HG02610 (cell line): ENCODE data around the gene ETV7.
"Not testable (repeated sequence)": the region's sequence is repeated elsewhere in the genome, so short reads cannot be mapped to it uniquely, and the experiment has no call there.

ENCODE experiments used
- ATAC-seq: cut with Tn5 transposase; IDR thresholded peaks from one replicate; pipeline ENCODE4 v1.9.1; 2021; ENCODE audit warnings: mild to moderate bottlenecking, moderate library complexity; ENCODE audit not compliant: unreplicated experiment

Gene ETV7

DNA sequence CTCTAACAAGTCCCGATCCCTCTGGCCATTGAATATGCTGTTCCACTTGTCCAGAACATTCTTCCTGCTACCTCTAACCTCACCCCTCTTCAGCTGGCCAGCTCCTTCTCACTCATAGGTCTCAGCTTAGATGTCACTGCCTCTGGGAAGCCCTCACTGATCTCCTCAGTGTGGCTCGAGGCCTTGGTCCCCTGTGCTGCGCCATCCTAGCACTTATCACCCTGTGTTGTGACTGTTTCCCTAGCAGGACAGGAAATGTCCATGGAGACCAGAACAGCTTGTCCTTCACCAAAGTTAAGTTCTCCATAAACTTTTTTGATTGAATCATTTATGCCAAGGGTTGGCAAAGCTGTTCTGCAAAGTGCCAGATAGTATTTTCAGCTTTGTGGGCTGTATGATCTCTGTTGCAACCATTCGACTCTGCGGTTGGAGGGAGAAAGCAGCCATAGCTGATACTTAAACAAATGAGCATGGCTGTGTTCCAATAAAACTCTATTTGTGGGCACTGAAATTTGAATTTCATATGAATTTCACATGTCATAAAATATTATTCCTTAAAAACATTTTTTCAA is 44.3 kb downstream of the ETV7 start:
- ATAC-seq, result no peak

DNA sequence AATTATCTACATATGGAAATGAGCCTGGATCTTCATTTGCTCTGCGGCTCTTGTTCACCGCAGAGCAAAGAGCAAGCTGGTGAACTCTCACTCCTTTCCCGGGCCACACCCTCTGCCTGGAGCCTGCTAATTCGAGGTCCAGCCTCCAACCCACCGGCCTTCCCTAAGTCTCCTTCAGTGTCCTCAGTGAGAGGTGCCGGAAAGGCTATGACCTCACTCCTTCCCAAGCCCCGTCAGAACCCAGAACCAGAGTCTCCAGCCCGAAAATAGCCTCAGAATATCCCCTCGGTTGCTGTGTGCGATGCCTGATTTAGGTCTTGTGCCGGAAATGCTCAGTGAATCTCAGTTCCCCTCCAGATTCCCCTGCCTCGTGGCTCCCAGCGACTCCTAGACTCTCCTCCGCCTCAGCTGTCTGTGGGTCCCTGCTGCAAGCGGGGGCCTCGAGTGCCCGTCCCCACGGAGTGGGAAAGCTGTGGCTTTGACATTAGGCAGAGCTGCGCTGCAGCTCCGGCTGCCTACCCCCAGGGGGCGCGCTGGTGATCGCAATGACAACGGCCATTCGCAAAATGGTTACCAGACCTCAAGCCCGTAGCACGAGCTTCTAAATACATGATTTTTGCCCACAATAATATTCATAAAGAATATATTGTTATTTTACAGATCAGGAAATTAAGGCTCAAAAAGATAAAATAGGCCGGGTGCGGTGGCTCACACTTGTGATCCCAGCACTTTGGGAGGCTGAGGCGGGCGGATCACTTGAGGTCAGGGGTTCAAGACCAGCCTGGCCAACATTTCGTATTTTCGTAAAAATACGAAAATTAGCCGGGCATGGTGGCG is 46.6 kb downstream of the ETV7 start:
- ATAC-seq, result peak; percentile 42

DNA sequence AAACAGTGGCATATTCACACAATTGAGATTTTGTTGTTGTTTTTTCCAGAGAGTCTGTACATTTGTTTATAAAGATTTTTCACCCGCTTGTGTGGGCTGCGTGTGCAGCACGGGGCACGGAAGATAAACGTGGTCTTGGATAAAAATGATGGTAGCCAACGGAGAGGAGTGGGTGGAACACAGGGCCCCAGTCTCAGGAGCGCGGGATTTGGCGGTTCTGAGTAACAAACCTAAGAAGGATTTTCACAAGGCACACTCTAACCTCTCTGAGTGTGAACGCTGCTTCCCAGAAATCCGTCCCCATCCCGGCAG is 47.2 kb downstream of the ETV7 start:
- no peak for ATAC-seq

DNA sequence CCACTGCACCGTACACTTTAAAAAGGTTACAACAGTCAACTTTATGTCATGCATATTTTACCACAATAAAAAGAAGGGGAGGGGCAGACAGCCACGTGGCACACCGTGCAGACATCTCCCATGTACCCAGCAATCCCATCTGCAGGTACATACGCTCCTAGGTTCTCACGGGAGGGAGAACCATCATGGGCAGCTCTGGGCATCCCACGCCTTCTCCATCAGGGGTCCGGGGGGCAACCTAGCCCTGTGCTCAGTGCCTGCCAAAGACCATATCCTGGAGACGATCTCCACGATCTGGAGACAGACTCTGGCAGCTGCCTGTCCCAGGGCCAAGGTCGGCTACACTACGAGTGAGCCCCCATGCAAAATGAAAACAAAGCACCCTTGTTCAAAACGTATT is 48.3 kb downstream of the ETV7 start:
- no peak for ATAC-seq

DNA sequence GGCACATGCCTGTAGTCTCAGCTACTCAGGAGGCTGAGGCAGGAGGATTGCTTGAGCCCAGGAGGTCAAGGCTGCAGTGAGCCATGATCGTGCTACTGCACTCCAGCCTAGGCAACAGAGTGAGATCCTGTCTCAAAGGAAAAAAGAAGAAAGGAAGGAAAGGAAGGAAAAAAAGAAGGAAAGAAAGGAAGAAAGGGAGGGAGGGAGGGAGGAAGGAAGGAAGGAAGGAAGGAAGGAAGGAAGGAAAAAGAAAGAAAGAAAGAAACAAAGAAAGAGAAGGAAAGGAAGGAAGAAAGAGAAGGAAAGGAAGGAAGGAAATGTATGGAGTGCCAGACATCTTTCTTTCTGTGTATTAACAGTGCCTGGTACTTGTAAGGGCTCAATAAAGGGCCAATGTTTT is 49.2 kb downstream of the ETV7 start:
- not testable (repeated sequence) for ATAC-seq

DNA sequence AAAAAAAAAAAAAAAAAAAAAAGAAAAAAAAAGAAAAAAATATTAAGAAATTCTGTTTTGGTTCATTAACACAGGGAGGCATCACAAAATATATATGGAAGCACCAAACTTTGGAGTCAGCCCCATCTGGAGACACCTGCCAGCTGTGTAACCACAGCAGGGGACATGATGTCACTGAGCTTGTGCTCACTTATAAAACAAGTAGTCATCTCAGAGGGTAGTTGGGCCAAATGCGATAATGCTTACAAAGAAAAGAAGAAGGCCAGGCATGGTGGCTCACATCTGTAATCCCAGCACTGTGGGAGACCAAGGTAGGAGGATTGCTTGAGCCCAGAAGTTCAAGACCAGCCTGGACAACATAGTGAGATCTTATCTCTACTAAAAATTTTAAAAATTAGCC is 49.7 kb downstream of the ETV7 start:
- no peak for ATAC-seq

DNA sequence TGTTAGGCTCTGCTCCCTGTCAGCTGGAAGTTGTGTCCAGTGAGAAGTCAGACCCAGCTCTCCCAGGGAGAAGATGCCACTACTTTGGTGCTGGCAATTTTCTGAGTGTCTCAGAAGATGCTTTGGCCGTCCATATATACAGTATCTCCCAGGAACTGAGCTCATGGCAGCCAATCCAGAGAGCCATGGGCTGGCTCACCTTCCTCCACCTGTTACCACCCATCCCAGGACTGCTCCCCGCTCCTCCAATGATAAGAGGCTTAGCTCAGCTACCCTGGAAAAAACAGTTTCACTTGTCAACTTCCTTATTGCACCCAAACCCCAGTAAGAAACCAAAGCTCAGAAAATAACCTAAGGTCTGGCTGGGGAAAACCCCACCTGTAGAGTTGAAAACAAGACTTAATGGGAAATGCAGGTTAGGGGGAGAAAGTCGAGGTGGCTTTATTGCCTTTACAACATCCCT is 50.7 kb downstream of the ETV7 start, which contains the start of gene BNIP5:
TSS of gene BNIP5 (minus strand) at position 110 of the 463 bp plus-strand sequence. CDS start 6,198 bp downstream, outside the sequence.
- no peak for ATAC-seq

DNA sequence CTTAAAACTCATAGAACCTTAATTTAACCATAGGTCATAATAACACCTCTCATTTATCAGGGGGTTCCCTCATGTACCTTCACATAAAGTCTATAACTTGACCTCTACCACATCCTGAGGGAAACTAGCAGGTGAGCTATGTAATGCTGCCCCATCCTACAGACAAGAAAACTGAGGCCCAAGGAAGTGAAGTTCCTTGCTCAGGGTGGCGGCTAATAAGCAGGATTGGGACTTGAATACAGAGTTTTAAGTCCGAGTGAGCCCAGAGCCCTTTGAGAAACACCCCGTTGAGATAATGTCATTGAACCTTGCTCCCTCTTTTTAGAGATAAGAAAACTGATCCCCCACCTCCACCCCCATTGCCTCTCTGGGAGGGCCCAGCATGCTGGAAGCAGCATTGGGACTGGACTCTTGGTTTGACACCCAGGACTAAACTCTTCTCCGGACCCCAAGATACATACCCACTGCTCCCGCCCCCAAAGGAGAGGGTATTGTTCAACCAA is 51.2 kb downstream of the ETV7 start:
- no peak for ATAC-seq

DNA sequence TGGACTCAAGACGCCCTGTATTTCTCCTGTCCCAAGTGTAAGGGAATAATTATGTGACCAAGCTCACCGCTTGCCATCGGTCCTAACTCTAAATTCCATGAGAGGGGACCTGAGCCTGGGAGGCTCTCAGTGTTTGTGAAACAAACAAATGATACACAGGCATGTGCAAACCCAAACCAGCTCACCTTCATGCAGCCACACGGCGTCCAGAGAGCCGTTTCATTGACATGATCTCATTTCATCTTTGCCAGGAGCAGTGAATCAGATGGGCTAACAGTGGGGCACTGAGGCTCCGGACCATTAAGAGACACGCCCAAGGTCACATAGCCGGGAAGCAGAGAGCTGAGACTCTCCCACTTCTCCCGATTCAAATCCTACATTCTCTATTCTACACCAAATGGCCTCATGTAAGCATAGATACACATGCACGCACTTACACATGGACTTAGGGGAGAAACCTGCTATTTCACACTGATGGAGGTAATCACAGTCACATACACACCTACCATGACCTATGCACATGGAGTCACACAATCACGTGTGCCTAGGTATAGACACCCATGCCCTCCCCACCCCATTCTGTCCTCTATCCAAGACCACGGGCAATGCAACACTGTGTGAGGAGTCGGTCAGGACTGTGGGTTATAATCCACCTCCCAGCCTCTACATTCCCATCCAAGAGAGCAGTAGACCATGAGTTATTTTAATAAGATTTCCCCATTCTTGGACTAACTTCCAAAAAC is 51.8 kb downstream of the ETV7 start:
- ATAC-seq, result no peak

DNA sequence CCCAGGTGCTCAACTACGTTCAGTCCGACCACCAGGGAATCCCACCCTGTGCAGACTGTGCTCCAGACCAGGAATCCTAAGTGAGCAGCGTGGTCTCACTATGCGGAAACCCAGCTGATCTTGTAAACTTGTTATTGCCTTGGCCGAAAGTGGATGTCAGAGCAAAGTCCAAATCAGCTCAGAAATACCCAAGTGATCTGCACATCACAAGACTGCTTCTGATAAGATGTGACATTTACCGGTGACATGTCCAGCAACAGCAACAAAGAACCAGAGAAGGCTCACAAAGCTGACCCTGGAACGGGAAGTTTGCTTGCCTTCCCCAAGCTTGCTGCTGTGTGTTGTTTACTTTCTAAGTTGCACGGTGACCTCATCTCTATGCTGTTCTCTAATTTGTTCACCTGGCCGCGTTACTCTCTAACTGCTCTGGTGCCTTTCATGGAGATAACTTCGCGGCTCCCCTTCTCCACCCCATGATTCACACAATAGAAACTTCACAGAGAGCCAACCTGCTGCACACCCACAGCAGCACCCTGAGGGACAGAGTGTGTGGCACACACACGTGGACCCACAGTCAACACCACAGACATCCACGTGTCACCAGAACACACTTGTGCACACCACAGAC is 52.5 kb downstream of the ETV7 start:
- ATAC-seq, result no peak

DNA sequence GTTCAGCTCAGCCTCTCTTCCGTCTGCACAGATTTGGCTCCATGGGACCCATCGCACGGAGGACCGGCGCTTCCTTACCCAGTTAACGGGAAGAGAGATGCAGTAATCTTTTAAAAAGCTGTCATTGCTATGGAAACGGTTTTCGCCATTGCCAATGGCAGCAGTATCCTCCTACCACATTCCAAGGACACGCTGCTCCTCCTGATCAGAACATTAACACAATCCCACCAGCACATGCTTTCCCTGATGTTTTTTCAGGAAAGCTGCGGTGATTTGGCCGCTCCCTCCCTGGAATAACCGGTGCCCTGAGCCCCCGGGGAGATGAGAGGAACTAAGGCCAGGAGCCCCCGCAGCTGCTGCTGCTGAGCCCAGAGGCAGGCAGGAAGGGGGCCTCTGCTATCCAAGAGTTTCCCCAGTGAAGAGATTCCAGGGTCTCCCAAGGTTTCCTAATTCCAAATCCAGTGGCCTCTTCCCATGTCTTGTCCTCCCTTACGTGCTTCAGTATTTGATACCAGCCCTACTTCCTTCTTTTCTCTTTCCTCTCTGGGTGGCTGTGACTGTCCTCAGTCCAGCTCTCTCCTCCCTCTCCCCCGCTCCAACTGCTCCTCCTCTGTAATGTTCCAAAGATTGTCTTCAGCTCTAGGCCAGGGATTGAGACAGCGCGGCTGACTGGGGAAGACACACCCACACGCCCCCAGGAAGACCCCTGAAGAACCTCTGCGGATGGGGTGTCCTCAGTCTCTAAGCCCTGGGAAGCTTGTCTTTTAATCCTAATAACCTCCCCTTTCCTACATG is 53.3 kb downstream of the ETV7 start:
- no peak for ATAC-seq

DNA sequence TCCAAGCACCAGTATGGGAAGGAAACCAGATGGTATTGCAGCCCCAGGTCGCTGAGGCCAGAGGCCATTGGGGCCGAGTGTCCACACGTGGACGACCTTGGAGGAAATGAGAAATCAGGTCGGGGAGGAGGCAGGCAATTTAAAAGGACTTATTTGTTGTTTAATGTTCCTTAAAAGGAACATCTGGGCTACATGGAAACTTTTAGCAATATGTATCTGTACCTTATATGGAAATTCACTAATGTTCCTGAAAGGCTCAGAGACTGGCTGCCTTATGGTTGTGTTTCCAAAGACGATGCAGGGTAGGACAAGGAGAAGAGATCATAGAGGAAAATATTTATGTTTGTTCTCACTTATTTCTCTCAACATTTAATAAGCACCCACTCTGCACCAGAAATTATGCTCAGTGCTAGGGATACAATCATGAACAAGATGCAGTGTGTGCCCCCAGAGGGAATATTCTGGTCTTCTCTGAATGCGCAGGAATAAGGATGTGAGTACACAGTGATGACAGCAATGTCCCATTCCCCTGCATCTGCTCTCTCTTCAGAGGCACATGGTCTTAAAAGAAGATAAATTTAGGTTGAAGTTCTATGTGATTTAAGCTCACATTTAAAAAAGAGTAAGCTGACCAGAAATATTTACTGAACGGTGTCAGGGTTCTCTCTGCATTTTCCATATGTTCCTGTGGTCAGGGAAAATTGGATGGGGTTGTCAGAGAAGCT is 54.1 kb downstream of the ETV7 start:
- ATAC-seq, result no peak

DNA sequence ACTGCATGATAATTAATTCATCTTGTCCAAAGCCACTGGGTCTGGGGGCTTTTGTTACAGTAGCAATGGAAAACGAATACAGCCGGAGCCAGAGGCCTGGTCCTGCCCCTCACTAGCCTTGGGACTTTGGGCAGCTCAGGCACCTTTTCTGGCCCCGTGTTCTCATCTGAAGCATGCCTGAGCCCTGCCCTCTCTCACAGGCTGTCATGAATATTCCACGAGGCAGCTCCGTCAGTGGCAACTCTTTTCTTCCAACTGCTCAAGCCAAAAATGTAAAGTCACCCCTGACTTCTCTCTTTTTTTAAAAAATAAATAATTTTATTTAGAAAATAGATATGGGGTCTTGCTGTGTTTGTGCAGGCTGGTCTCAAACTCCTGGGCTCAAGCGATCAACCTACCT is 56.1 kb downstream of the ETV7 start:
- no peak for ATAC-seq

DNA sequence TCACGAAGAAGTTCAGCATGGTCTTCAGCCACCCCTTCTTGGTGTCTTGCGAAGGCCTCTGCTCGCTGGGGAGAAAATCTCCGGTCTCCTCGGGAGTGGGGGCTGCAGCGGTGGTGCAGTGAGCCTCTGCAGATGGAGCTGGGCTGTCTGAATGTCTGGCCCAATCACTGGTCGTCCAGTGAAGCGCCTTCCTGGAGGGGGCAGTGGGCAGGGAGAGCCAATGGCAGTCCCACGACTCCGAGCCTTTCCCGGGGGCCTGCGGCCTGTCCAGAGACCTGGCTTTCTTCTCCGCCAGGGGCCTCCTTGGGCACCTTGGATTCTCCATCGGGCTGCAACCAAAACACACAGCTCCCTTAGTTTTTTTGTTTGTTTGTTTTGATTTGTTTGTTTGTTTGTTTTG is 57.1 kb downstream of the ETV7 start:
- no peak for ATAC-seq

DNA sequence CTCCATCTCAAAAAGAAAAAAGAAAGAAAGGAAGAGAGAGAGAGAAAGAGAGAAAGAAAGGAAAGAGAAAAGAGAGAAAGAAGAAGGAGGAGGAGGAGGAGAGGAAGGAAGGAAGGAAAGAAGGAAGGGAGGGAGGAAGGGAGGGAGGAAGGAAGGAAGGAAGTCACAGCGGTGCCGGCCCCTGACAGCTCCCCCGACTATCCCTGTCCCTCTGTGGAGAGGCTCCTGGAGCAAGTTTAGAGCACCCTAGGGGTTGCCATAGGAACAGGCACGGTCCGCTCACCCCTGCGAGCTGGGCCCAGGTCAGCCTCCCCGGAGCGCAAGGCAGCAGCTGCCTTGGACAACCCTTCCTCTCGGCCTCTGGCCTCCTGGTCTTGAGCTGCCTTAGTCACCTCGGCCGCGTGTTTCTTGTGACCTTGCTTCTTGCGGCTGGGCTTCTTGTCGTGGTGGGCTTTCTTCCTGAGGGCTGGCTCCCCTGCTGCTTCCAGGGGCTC is 57.6 kb downstream of the ETV7 start:
- no peak for ATAC-seq

DNA sequence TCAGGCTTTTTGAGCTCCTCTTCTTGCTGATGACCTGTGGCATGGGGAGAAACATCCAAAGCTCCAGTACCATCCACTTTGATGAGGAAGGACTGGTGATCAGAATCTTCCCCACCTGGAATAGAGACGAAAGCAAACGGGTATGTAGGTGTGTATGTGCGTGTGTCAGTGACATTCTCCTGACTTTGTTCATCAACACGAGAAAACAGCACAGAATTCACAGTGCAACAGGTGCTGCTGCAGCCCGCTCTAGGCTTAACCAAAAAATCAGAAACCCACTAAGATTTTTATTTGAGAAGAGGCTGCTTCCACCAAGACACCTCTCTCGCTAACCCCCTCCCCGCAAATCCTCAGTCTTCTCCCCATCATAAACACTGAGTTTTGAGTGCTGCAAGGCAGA is 58.9 kb downstream of the ETV7 start:
- ATAC-seq, result no peak

DNA sequence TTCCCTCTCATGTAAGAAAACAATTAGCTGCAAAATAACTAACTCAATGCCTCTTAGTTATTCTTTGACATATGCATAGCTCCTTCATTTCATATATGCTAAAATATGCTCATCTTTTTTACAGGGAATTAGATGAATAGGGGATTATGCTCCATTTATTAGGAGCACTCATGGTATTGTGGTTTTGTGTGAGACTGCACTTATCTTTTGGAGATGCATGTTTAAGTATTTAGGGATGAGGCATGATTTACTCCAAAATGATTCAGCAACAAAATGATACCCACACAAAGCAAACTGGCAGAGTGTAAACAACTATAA is 59.6 kb downstream of the ETV7 start:
- ATAC-seq, result no peak

DNA sequence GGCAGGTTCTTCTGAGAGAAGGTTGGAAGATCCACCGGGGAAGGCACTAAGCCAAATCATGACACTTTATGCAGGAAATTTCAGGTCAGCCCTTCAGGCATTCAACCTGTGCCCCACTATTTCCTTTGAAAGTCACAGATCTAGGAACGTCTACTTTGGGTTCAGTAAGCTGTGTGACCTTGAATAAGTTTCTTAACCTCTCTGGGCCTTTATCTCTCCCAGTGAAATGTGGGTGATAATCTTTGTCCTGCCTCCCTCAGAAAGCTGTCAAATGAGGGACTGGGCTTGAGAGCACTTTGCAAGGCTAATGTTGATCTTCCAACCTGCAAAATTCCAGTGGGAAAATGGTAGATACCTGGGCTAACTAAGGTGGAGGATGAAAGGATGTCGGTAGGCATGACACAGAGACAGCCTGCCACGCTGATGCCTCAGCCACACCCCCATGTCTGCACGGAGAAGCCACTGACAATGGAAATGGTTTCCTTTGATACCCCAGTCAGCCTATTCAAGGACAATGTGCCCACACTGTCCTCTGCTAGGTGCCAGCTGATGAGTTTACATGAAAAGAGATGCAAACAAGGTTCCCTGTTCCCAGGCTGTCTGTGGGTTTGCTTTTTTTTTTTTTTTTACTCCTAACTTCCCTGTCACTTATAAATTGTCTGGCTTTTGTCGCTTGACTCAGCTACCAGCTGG is 60.1 kb downstream of the ETV7 start:
- ATAC-seq, result no peak

DNA sequence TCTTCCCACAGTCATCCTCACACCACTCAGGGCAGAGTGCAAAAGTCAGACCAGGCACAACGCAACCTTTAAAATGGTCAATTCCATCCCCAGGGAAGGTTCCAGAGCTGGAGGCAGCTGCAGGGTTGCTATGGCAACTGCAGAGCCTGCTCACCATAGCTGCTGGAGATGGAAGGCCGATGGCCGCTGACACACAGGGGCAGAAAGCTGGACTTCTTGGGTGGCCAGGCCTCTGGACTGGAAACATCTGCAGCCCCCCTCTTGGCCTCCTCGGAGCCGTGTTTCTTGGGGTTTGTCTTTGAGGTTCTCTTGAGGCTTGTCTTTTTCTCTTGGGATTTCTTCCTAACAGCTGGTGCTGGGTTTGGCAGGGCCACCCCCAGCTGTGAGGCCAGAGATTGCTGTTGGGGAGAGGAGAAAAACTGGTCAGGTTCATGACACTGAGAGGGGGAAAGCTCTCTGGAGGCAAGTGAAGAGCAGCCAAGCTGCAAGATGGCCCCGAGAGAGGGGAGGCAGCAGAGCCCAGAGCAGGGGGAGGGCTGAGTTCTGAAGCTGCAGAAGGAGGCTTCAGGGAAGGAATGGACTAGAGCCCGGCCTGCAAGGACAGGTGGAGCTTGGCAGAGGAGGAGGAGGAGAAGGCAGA is 61.0 kb downstream of the ETV7 start:
- no peak for ATAC-seq
